Lower lobe of right lung (tissue), 2 donors: Measurements from ENCODE around the gene OCA2. TPM values are rescaled to one million over a fixed set of nuclear protein-coding genes. Genes with fewer than 3 reads are reported as not detected.

Experiments used
- ATAC-seq, 2 donors: fragments of 200-7000 bp; cut with Tn5 transposase; one replicate each; pipeline ENCODE4 v1.9.1; 2020 to 2022; ENCODE audit warnings: mild to moderate bottlenecking in 2 of 2, moderate library complexity in 2 of 2
- DNase-seq: peaks from one replicate; pipeline ENCODE4 v3.0.0-alpha.2; 2020
- H3K27ac ChIP-seq: fragments of 200-600 bp; one replicate; pipeline ENCODE4 v1.8.0; 2022
- H3K27me3 ChIP-seq: fragments of 200-600 bp; one replicate; pipeline ENCODE4 v1.8.0; 2022; ENCODE audit warnings: low read depth
- H3K36me3 ChIP-seq: fragments of 200-600 bp; one replicate; pipeline ENCODE4 v1.8.0; 2022; ENCODE audit warnings: mild to moderate bottlenecking
- H3K4me1 ChIP-seq: fragments of 200-600 bp; one replicate; pipeline ENCODE4 v1.8.0; 2022
- H3K4me3 ChIP-seq: fragments of 200-600 bp; one replicate; pipeline ENCODE4 v1.8.0; 2022; ENCODE audit warnings: mild to moderate bottlenecking
- H3K9me3 ChIP-seq: fragments of 200-600 bp; one replicate; pipeline ENCODE4 v1.8.0; 2022
- intact Hi-C: fragments of 100-400 bp; cut with DNase I; formaldehyde crosslinking; loops from one replicate; pipeline ENCODE4 v1.11.0; 2022
- total RNA-seq: library from RNA; stranded (reverse); fragmentation: NEBNext Ultra II Directional; extraction: Animal tissue kit (Norgen Biotek cat#: 25700); gene quantifications from one replicate; pipeline ENCODE4 v1.2.1, GENCODE V29; 2021
- TF ChIP-seq, protein P1 (sequence below): fragments of 200-600 bp; IDR thresholded peaks from one replicate; pipeline ENCODE4 v1.8.0; 2022; ENCODE audit warnings: antibody characterized with exemption, mild to moderate bottlenecking
- donor health status: DM: no; HTN: yes; CAD: no; lungs with severe emphysema.

Gene OCA2
- total RNA-seq, 1 donor from 2014 or later = 1.2 TPM

DNA sequence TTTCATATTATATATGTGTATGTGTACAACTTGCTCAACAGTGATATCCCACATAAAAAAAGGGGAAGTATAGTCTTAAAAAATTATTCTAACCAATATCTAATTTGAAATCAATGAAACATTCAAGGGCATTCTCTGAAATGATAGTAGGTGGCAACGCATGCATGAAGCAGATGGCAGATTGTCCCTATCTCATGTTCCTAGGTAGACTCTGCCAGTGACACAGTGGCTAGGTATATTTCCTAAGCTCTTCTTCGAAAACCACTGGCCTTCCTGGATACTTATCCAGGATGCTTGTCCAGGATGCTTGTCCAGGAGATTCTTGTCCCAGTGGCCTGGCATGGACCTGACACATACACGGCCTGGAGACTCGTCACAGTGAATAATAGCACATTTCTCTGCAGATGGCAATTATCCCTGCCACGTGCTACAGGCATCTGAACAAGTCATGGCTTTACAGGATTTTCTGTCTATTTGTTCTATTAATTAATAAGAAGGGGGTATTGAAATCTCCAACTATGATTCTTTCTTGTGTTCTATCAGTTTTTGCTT is 54.9 kb downstream of the OCA2 start:
- ATAC-seq = no peak
- no peak for DNase-seq
- no peaks in the 10 kb centered on the region for H3K27me3 ChIP-seq
- intact Hi-C loops = no loop called here
- no peaks in the 10 kb centered on the region for H3K9me3 ChIP-seq
- no peak overlapping the region for H3K4me3 ChIP-seq
- H3K36me3 ChIP-seq = no peaks in the 10 kb centered on the region
- TF ChIP-seq, protein P1, sequence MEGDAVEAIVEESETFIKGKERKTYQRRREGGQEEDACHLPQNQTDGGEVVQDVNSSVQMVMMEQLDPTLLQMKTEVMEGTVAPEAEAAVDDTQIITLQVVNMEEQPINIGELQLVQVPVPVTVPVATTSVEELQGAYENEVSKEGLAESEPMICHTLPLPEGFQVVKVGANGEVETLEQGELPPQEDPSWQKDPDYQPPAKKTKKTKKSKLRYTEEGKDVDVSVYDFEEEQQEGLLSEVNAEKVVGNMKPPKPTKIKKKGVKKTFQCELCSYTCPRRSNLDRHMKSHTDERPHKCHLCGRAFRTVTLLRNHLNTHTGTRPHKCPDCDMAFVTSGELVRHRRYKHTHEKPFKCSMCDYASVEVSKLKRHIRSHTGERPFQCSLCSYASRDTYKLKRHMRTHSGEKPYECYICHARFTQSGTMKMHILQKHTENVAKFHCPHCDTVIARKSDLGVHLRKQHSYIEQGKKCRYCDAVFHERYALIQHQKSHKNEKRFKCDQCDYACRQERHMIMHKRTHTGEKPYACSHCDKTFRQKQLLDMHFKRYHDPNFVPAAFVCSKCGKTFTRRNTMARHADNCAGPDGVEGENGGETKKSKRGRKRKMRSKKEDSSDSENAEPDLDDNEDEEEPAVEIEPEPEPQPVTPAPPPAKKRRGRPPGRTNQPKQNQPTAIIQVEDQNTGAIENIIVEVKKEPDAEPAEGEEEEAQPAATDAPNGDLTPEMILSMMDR = no peak
- no peak overlapping the region for H3K27ac ChIP-seq
- no peaks in the 10 kb centered on the region for H3K4me1 ChIP-seq

DNA sequence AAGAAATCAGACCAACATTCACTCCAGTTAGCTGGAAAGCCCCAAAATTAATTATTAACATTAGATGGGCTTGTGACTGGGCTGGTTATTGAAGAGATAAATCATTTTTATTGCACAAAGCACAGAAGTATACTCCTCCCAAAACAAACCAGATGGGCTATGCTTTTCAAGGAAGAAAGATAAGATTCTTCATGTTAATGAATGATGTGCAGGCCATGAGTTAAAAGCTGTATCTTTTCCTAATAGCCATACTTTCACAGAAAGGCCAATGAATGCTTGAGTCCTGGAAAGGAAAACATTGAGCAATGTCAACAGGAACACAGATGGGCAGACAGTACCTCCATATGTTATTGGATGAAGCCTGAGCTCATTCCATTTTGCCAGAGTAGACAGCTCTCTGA is 55.4 kb downstream of the OCA2 start:
- intact Hi-C loops = no loop called here
- H3K36me3 ChIP-seq = no peaks in the 10 kb centered on the region

DNA sequence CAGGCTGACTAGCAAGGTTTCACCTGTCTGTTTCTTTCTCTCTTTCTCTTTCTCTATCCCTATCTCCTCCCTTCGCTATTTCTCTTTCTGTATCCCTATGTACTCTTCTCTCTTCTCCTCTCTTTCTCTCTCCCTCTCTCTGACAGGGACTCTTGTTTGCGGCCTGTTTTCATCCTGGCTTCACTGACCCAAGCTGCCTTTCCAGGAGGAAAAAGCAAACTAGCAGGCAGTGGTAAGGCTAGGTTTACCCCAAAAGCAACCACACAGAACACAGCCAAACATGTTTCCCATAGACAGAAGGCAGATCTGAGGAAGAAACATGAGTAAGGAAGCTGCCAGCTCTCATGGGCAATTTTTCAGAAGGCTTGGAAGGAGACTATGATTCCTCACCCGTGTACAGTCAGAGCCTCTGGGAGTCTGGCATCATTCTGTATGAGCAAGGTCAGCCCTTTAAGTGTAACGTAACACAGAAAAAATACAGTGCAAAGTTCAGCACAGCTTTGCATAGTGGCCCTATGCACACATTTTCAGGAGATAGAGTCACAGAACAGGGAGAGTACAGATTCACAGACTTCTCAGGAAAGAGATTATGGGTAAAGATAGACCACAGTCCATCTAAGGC is 61.0 kb downstream of the OCA2 start:
- TF ChIP-seq, protein P1 = no peak
- intact Hi-C loops = no loop called here
- H3K36me3 ChIP-seq = no peaks in the 10 kb centered on the region
- DNase-seq (no peak), ATAC-seq (no peak)
- H3K4me3 ChIP-seq = no peak overlapping the region
- H3K27ac ChIP-seq = no peak overlapping the region
- H3K9me3 ChIP-seq = no peaks in the 10 kb centered on the region
- H3K27me3 ChIP-seq = no peaks in the 10 kb centered on the region
- no peaks in the 10 kb centered on the region for H3K4me1 ChIP-seq

More for the DNA sequence above, 55.4 kb downstream of the OCA2 start:
- ATAC-seq (no peak), DNase-seq (no peak)
- no peaks in the 10 kb centered on the region for H3K27me3 ChIP-seq
- no peak overlapping the region for H3K27ac ChIP-seq
- H3K4me3 ChIP-seq = no peak overlapping the region
- no peaks in the 10 kb centered on the region for H3K4me1 ChIP-seq
- TF ChIP-seq, protein P1 = no peak
- no peaks in the 10 kb centered on the region for H3K9me3 ChIP-seq

DNA sequence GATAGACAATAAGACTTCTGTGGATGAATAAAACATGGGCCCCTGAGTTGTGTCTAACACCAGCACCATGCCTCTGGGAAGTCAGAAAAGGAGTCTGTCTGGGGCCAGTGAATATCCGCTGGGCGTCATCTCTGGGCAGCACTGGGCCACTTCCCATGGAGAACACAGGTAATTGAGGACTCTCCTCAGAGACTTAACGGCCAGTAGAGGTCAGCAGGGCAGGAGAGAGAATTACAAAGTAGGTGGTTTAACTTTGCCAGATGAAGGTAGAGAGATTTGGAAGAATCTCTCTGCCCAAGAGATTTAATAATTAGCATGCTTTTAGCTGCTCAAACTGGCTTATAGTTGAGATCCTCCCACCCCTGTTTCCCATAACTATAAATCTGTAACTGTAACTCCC is 65.7 kb downstream of the OCA2 start:
- ATAC-seq = no peak
- DNase-seq = no peak
- H3K27ac ChIP-seq = no peak overlapping the region
- no peaks in the 10 kb centered on the region for H3K9me3 ChIP-seq
- TF ChIP-seq, protein P1 = no peak
- intact Hi-C loops = no loop called here
- H3K36me3 ChIP-seq = no peaks in the 10 kb centered on the region
- H3K4me1 ChIP-seq = no peaks in the 10 kb centered on the region
- H3K4me3 ChIP-seq = no peak overlapping the region
- H3K27me3 ChIP-seq = no peaks in the 10 kb centered on the region

DNA sequence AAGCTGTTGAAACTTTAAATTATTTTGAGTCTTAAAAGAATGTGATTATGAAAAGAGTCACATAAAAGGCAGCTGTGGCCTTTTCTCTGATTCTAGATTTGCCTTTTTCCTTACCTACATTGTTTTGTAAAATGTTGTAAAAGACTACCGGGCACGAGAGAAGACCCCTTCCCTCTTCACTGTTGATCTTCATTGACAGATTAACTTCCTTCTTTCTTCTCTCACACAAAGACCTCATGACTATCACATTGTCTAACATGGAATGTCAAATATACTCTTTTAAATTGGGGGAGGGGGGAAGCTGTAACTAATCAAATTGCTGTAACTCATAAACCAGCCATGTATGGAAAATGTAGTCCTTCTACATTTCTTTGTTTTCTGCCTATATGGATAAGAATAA is 68.3 kb downstream of the OCA2 start:
- DNase-seq (no peak), ATAC-seq (no peak)
- Histone ChIP-seq H3K4me1 (no peaks in the 10 kb centered on the region), H3K9me3 (no peaks in the 10 kb centered on the region), H3K27me3 (no peaks in the 10 kb centered on the region), H3K27ac (no peak overlapping the region), H3K36me3 (no peaks in the 10 kb centered on the region), H3K4me3 (no peak overlapping the region)
- TF ChIP-seq, protein P1 = no peak
- intact Hi-C loops = no loop called here
